GM23248 (cell line): ENCODE measurements around the gene NLRP4. TPM values are rescaled to one million over a fixed set of nuclear protein-coding genes. Genes with fewer than 3 reads are reported as not detected.

Experiments used
- DNase-seq: peaks from one replicate; pipeline ENCODE4 v3.0.0-alpha.2; 2015
- H2AFZ ChIP-seq: fragments of 200-600 bp; sonication (generic); 2 replicates; pipeline ENCODE4 v1.6.1; 2016; ENCODE audit warnings: antibody characterized with exemption
- H3F3A ChIP-seq: fragments of 200-600 bp; sonication (generic); 2 replicates; pipeline ENCODE4 v1.6.1; 2016; ENCODE audit warnings: mild to moderate bottlenecking, antibody characterized with exemption, mixed run types; ENCODE audit not compliant: insufficient read depth
- H3K27ac ChIP-seq: fragments of 200-600 bp; sonication (generic); 2 replicates; pipeline ENCODE4 v1.5.1; 2016; ENCODE audit warnings: mild to moderate bottlenecking
- H3K27me3 ChIP-seq: fragments of 200-600 bp; sonication (generic); replicated peaks from 2 replicates; pipeline ENCODE4 v1.6.1; 2016; ENCODE audit warnings: mild to moderate bottlenecking; ENCODE audit not compliant: insufficient read depth
- H3K36me3 ChIP-seq: fragments of 200-600 bp; sonication (generic); 2 replicates; pipeline ENCODE4 v1.6.1; 2016; ENCODE audit warnings: low read depth, mild to moderate bottlenecking
- H3K4me1 ChIP-seq: fragments of 200-600 bp; sonication (generic); 2 replicates; pipeline ENCODE4 v1.6.1; 2016; ENCODE audit warnings: mild to moderate bottlenecking; ENCODE audit not compliant: insufficient read depth
- H3K4me2 ChIP-seq: fragments of 200-600 bp; sonication (generic); one replicate; pipeline ENCODE4 v1.6.1; 2016; ENCODE audit warnings: mild to moderate bottlenecking; ENCODE audit not compliant: unreplicated experiment
- H3K4me3 ChIP-seq: fragments of 200-600 bp; sonication (generic); 2 replicates; pipeline ENCODE4 v1.5.1; 2016; ENCODE audit warnings: mild to moderate bottlenecking
- H3K79me2 ChIP-seq: fragments of 200-600 bp; sonication (generic); 2 replicates; pipeline ENCODE4 v1.6.1; 2016; ENCODE audit warnings: mild to moderate bottlenecking; ENCODE audit not compliant: insufficient read depth
- H3K9ac ChIP-seq: fragments of 200-600 bp; sonication (generic); 2 replicates; pipeline ENCODE4 v1.6.1; 2016; ENCODE audit warnings: mild to moderate bottlenecking
- H3K9me2 ChIP-seq: fragments of 200-600 bp; sonication (generic); 2 replicates; pipeline ENCODE4 v1.6.1; 2016; ENCODE audit warnings: mixed run types, mild to moderate bottlenecking, moderate library complexity; ENCODE audit not compliant: insufficient read depth
- H3K9me3 ChIP-seq: fragments of 200-600 bp; sonication (generic); one replicate; pipeline ENCODE4 v1.6.1; 2017; ENCODE audit warnings: low read depth
- H4K20me1 ChIP-seq: fragments of 200-600 bp; sonication (generic); 2 replicates; pipeline ENCODE4 v1.6.0; 2016; ENCODE audit not compliant: insufficient read depth
- EZH2 ChIP-seq: fragments of 200-600 bp; sonication (generic); IDR thresholded peaks from 2 replicates; pipeline ENCODE4 v1.6.1; 2018; ENCODE audit warnings: antibody characterized with exemption, mild to moderate bottlenecking; ENCODE audit not compliant: insufficient read depth, poor library complexity, severe bottlenecking
- EZH2phosphoT487 ChIP-seq: fragments of 200-600 bp; sonication (generic); IDR thresholded peaks from 2 replicates; pipeline ENCODE4 v1.6.1; 2018; ENCODE audit warnings: antibody characterized with exemption, moderate library complexity, mild to moderate bottlenecking, low read depth; ENCODE audit not compliant: insufficient read depth
- WGBS, 2 experiments: methylation state at CpG; one replicate each; pipeline ENCODE4 v1.1.6; 2015 to 2017; ENCODE audit warnings: low lambda C conversion rate in 2 of 2, low coverage in 1 of 2; ENCODE audit errors: missing lambda C conversion rate in 2 of 2; 5-methylcytosine and 5-hydroxymethylcytosine counted together
- in situ Hi-C: fragments of 300-500 bp; cut with MboI; formaldehyde crosslinking; loops from 2 replicates; pipeline ENCODE4 v1.15.0; 2020
- polyA plus RNA-seq: library from polyadenylated mRNA; unstranded; fragments of >200 nt; fragmentation: Nextera tagmentation; extraction: Ambion mirVana; gene quantifications from 2 replicates; pipeline ENCODE4 v1.2.1, GENCODE V29; 2016
- total RNA-seq: library from RNA; depleted of rRNA; stranded (reverse); fragments of >200 nt; shearing (Covaris generic); gene quantifications from 2 replicates; pipeline ENCODE4 v1.2.3, GENCODE V29; 2014

NLRP4 gene
- total and polyA plus RNA-seq, 2 experiments from 2014 or later: not detected

DNA sequence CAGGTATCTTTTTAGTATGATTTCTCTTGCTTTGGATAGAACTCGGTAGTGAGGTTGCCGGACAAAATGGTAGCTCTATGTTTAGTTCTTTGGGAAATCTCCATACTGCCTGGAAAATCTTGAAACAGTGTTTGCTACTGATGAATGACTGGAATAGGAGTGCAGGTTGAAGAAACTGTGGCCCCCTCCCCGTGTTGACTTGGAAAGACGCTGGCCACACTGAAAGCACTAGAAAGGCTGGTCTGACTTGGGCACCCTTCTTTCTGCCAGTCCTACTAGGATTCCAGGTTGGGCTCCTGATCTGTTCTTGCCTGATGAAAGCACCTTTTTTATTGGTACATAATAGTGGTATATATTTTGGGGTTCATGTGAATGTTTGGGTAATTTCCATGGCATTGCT, 46.3 kb downstream of the NLRP4 start:
- H3K79me2 ChIP-seq: no peaks in the 10 kb centered on the region
- no peak overlapping the region for H3K27ac ChIP-seq
- H3K9me2 ChIP-seq: no peaks in the 10 kb centered on the region
- H3K4me2 ChIP-seq: no peak overlapping the region
- no peaks in the 10 kb centered on the region for H3K27me3 ChIP-seq
- no peaks in the 10 kb centered on the region for H4K20me1 ChIP-seq
- no peaks in the 10 kb centered on the region for H3K4me1 ChIP-seq
- TF ChIP-seq EZH2phosphoT487 (no peak), EZH2 (no peak)
- H3F3A ChIP-seq: no peaks in the 10 kb centered on the region
- H3K36me3 ChIP-seq: no peaks in the 10 kb centered on the region
- WGBS, 2 experiments: 27 to 32% methylated on average over 4 of the region's 4 CpGs
- in situ Hi-C loops: no loop called here
- H3K4me3 ChIP-seq: no peak overlapping the region
- H3K9ac ChIP-seq: no peak overlapping the region
- no peak for DNase-seq
- H3K9me3 ChIP-seq: no peaks in the 10 kb centered on the region
- no peak overlapping the region for H2AFZ ChIP-seq

DNA sequence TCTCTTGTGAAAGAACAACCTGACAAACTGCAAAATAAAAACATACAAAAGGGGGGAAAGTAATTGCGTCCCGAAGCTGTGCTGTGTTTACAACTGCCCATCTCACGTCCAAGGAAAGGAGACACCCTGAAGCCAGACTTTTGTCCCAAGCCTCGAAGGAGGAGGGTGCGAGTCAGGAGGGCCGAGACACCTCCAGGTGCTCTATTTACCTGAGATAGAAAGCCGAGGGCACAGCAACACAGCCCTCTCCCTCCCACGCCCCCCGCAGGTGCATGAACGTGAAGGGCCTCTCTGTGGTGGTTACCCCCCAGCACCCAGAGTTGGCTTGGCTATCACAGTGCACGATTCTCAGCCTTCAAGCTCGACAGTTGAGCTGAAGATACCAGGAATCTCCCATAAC, 62.6 kb downstream of the NLRP4 start:
- in situ Hi-C loops: no loop called here
- no peak for TF ChIP-seq EZH2
- TF ChIP-seq EZH2phosphoT487: no peak
- 17 to 21% methylated on average over 12 of the region's 12 CpGs for WGBS, 2 experiments

GRCh38 chr19:55901369-55902079, 65.2 kb downstream of the NLRP4 start:
- H3K9me3 ChIP-seq: no peaks in the 10 kb centered on the region
- H3K79me2 ChIP-seq: no peaks in the 10 kb centered on the region
- TF ChIP-seq EZH2: no peak
- no peak for TF ChIP-seq EZH2phosphoT487
- H3K9ac ChIP-seq: no peak overlapping the region
- no peaks in the 10 kb centered on the region for H3F3A ChIP-seq
- in situ Hi-C loops: no loop called here
- H3K36me3 ChIP-seq: no peaks in the 10 kb centered on the region
- DNase-seq: no peak
- H2AFZ ChIP-seq: no peak overlapping the region
- WGBS, 2 experiments: 17 to 21% methylated on average over 13 of the region's 13 CpGs
- no peaks in the 10 kb centered on the region for H3K27me3 ChIP-seq
- no peaks in the 10 kb centered on the region for H4K20me1 ChIP-seq
- H3K4me3 ChIP-seq: no peak overlapping the region
- H3K9me2 ChIP-seq: no peaks in the 10 kb centered on the region
- no peak overlapping the region for H3K4me2 ChIP-seq
- H3K4me1 ChIP-seq: no peaks in the 10 kb centered on the region
- no peak overlapping the region for H3K27ac ChIP-seq

More for the DNA sequence above, 62.6 kb downstream of the NLRP4 start:
- Histone ChIP-seq H3K27me3 (no peaks in the 10 kb centered on the region), H3K9me2 (no peaks in the 10 kb centered on the region), H2AFZ (no peak overlapping the region), H3K9me3 (no peaks in the 10 kb centered on the region), H3K27ac (no peak overlapping the region), H3K4me3 (no peak overlapping the region), H3K36me3 (no peaks in the 10 kb centered on the region), H4K20me1 (no peaks in the 10 kb centered on the region), H3K79me2 (no peaks in the 10 kb centered on the region), H3K4me1 (no peaks in the 10 kb centered on the region), H3F3A (no peaks in the 10 kb centered on the region), H3K9ac (no peak overlapping the region), H3K4me2 (no peak overlapping the region)
- no peak for DNase-seq

- 21 to 25% methylated on average over 9 of the region's 9 CpGs for WGBS, 2 experiments
- DNase-seq: no peak
- no peak for TF ChIP-seq EZH2
- no peak for TF ChIP-seq EZH2phosphoT487
- H3K9me2 ChIP-seq: no peaks in the 10 kb centered on the region
- no peak overlapping the region for H2AFZ ChIP-seq
- no peaks in the 10 kb centered on the region for H3K4me1 ChIP-seq
- no peaks in the 10 kb centered on the region for H3K27me3 ChIP-seq
- H3K4me2 ChIP-seq: no peak overlapping the region
- H3K9ac ChIP-seq: no peak overlapping the region
- H4K20me1 ChIP-seq: no peaks in the 10 kb centered on the region
- H3K4me3 ChIP-seq: no peak overlapping the region
- H3F3A ChIP-seq: no peaks in the 10 kb centered on the region
- no peaks in the 10 kb centered on the region for H3K36me3 ChIP-seq
- in situ Hi-C loops: no loop called here
- H3K27ac ChIP-seq: no peak overlapping the region
- H3K79me2 ChIP-seq: no peaks in the 10 kb centered on the region
- H3K9me3 ChIP-seq: no peaks in the 10 kb centered on the region
These were observed 65.9 kb downstream of the NLRP4 start for GRCh38 chr19:55902080-55902751.
